GM18526 (cell line): ENCODE data around the gene RRAGA.

Experiments used
- POLR2A ChIP-seq: IDR thresholded peaks from 3 replicates; pipeline ENCODE4 v1.6.1; 2011; ENCODE audit not compliant: insufficient read length; ENCODE audit errors: extremely low read depth

The RRAGA gene

GRCh38 chr9:19049917-19050636, 850 bp downstream of the RRAGA start:
- TF ChIP-seq POLR2A, result no peak

- TF ChIP-seq POLR2A, result no peak
Measured at GRCh38 chr9:19050637-19051591, 1.7 kb downstream of the RRAGA start.

- TF ChIP-seq POLR2A, result no peak
Measured at GRCh38 chr9:19057033-19057432, 7.8 kb downstream of the RRAGA start.

DNA sequence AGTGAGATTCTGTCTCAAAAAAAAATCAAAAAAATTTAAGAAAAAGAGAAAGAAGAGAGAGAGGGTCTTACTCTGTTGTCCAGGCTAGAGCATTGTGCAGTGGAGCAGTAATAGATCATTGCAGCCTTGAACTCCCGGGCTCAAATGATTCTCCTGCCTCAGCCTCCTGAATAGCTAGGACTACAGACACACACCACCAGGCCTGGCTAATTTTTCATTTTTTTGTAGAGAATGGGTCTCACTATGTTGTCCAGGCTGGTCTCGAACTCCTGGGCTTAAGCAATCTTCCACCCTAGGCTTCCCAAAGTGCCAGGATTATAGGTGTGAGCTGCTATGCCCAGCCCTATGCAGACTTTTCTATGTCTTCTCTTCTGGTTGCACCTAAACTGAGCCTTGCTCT, 25.0 kb downstream of the RRAGA start:
- no peak for TF ChIP-seq POLR2A

DNA sequence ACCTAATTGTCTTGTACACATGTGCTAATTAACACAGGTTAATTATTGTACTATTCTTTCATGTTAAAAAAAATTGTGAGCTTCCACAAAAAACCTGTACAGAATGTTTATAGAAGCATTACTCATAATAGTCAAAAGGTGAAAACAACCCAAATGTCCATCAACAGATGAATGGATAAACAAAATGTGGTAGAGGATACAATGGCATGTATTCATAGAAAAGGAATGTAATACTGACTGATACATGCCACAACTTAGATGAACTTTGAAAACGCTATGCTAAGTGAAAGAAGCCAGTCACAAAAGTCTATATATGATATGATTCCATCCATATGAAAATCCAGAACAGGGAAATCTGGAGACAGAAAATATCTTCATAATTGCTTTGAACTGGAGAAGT, 25.6 kb downstream of the RRAGA start:
- TF ChIP-seq POLR2A, result no peak

DNA sequence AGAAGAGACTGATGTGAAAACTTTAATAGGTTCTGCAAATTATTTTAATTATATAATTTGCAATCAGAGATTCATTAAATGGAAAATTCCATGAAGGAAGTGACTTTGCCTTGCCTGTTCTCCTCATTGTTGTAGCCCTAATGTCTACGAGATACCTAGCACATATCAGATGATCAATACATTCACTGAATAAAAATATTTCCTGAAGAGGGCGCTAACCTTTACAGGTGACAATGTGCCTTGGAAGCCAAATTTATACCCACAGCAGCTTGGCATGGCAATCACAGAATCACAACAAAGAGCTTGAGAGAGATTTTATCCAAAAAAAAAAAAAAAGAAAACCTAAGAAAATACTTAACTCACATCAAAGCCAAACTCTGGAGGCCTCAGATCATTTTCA, 36.1 kb downstream of the RRAGA start:
- TF ChIP-seq POLR2A, result no peak

- TF ChIP-seq POLR2A, result no peak
Measured at GRCh38 chr9:19087106-19088000, 38.1 kb downstream of the RRAGA start.
